ENCODE results near the gene PVALB. TPM values are rescaled to one million over a fixed set of nuclear protein-coding genes. Genes with fewer than 3 reads are reported as not detected.

PVALB gene
- total and polyA plus RNA-seq, 2 donors (not counting 3 experiments of a cell fraction or from before 2014, with no cell fraction given): not detected

DNA sequence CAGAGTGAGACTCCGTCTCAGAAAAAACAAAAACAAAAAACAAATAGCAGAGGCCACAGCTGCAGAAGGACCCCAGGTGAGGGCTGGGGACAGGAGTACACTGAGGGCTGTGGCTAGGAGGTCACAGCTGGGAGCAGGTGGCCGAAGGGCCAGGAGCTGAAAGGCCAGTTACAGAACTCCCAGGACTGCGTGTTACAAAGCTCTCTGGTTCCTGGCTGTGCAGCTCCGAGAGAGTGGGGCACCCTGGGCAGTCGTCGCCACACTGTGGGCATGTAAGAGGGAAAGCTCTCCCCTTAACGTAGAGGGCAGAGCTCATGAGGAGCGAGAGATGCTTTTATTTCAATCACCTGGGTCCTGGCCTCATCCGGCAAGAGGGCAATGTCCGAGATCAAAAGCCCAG is 33.8 kb upstream of the PVALB start:
- ChIA-PET POLR2A (no interaction called here), CTCF (interaction anchor here (1.1 kb wide), 1 partner anchor 304 kb away, joined by 3 read pairs; no protein-coding TSS in a partner anchor)
- no peak overlapping the region for H3K4me2 ChIP-seq (ENCODE audit: insufficient read depth, low read length)
- no peak overlapping the region for H3K4me3 ChIP-seq (replicated peaks in 1 of 3; ENCODE audit: insufficient read depth in 1 of 3, low read depth in 1 of 3, low read length in 3 of 3)
- H4K20me1 ChIP-seq (replicated peaks; ENCODE audit: control insufficient read depth, extremely low read depth, insufficient read depth, low read length): no peaks in the 10 kb centered on the region
- BruUV-seq (replicated peaks): no TSS peak
- H3K9me1 ChIP-seq (replicated peaks; ENCODE audit: control insufficient read depth, extremely low read depth, insufficient read depth, low read length): no peaks in the 10 kb centered on the region
- no peak overlapping the region for H3K27ac ChIP-seq (ENCODE audit: insufficient read depth, low read depth, low read length)
- H3K4me1 ChIP-seq (ENCODE audit: control insufficient read depth, extremely low read depth, insufficient read depth, low read length): peaks cover 7% of the 10 kb centered on the region
- no peaks in the 10 kb centered on the region for H3K36me3 ChIP-seq (ENCODE audit: control insufficient read depth in 2 of 2, extremely low read depth in 1 of 2, insufficient read depth in 2 of 2, low read length in 2 of 2)
- no peak for DNase-seq (ENCODE audit: low read depth, low spot score)
- no peaks in the 10 kb centered on the region for H3K9me3 ChIP-seq (replicated peaks; ENCODE audit: control insufficient read depth, insufficient read depth, low read length)
- no peak overlapping the region for H2AFZ ChIP-seq (ENCODE audit: low read depth, low read length)
- peaks cover 2 to 4% of the 10 kb centered on the region in 2 experiments for H3K27me3 ChIP-seq (ENCODE audit: control insufficient read depth in 2 of 2, insufficient read depth in 2 of 2, low read length in 2 of 2)
- H3K79me2 ChIP-seq (ENCODE audit: control insufficient read depth, insufficient read depth, low read length): no peaks in the 10 kb centered on the region
- dilution Hi-C loops (cut with MboI; ENCODE audit: extremely low pct_ligation_motif_present, low sequenced_read_pairs): no loop called here
- no peak for FAIRE-seq
- intact Hi-C loops (cut with micrococcal nuclease): no loop called here
- no peak overlapping the region for H3K9ac ChIP-seq (replicated peaks; ENCODE audit: extremely low read depth, insufficient read depth, low read length)
- TF ChIP-seq, protein P1, sequence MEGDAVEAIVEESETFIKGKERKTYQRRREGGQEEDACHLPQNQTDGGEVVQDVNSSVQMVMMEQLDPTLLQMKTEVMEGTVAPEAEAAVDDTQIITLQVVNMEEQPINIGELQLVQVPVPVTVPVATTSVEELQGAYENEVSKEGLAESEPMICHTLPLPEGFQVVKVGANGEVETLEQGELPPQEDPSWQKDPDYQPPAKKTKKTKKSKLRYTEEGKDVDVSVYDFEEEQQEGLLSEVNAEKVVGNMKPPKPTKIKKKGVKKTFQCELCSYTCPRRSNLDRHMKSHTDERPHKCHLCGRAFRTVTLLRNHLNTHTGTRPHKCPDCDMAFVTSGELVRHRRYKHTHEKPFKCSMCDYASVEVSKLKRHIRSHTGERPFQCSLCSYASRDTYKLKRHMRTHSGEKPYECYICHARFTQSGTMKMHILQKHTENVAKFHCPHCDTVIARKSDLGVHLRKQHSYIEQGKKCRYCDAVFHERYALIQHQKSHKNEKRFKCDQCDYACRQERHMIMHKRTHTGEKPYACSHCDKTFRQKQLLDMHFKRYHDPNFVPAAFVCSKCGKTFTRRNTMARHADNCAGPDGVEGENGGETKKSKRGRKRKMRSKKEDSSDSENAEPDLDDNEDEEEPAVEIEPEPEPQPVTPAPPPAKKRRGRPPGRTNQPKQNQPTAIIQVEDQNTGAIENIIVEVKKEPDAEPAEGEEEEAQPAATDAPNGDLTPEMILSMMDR (IDR thresholded peaks at IDR 0.05; ENCODE audit: extremely low read depth in 1 of 2, insufficient read depth in 1 of 2, low read depth in 1 of 2, low read length in 2 of 2): no peak
- TF ChIP-seq JUN (IDR thresholded peaks at IDR 0.05; ENCODE audit: borderline replicate concordance, insufficient read depth, insufficient read length, low read depth) (no peak), FOS (IDR thresholded peaks at IDR 0.05; ENCODE audit: borderline replicate concordance, insufficient read depth, low read length) (no peak), EZH2 (IDR thresholded peaks at IDR 0.05; ENCODE audit: borderline replicate concordance, low read depth, low read length, severe bottlenecking) (no peak), MYC (IDR thresholded peaks at IDR 0.05; ENCODE audit: low read depth, low read length) (no peak), POLR2A (IDR thresholded peaks at IDR 0.05; ENCODE audit: low read depth, low read length) (no peak), POLR2AphosphoS5 (IDR thresholded peaks at IDR 0.05; ENCODE audit: insufficient read depth, low read depth, low read length) (no peak), GATA2 (IDR thresholded peaks at IDR 0.05; ENCODE audit: insufficient read depth, insufficient read length, low read depth, low read length) (no peak)
- TF ChIP-seq, protein P2, sequence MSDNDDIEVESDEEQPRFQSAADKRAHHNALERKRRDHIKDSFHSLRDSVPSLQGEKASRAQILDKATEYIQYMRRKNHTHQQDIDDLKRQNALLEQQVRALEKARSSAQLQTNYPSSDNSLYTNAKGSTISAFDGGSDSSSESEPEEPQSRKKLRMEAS (IDR thresholded peaks at IDR 0.05; ENCODE audit: insufficient read depth, insufficient read length): no peak
